Gastrocnemius medialis (tissue), 4 donors: ENCODE measurements around the gene GM2A.

Source experiments
- CTCF ChIP-seq, 5 experiments: fragments of 450-650 bp in 3 of 5; fragments of 200-600 bp in 2 of 5; sonication (generic) in 2 of 5; IDR thresholded peaks in 4 of 5; conservative IDR thresholded peaks in 1 of 5; 1 replicate in 4 of 5; 2 replicates in 1 of 5; pipeline ENCODE4 v1.5.1; 2016 to 2019; ENCODE audit warnings: antibody characterized with exemption in 5 of 5, mild to moderate bottlenecking in 3 of 5, moderate library complexity in 3 of 5
- POLR2A ChIP-seq, 2 donors: fragments of 450-650 bp; IDR thresholded peaks; one replicate each; pipeline ENCODE4 v1.6.1; 2017; ENCODE audit warnings: antibody characterized with exemption in 2 of 2, mild to moderate bottlenecking in 2 of 2, moderate library complexity in 2 of 2

- TF ChIP-seq CTCF (IDR thresholded peaks at IDR 0.05 in 4 of 5, conservative IDR thresholded peaks at IDR 0.05 in 1 of 5) (no peak), POLR2A (IDR thresholded peaks at IDR 0.05) (no peak)
These were observed 21.7 kb downstream of the GM2A start for GRCh38 chr5:151274666-151275065.
